Amygdala (tissue), 56 donors: ENCODE results near the gene RTN4R.

ENCODE experiments used
- DNase-seq, 56 donors: peaks; one replicate each; lab custom pipeline; 2025; lab: John Stamatoyannopoulos, UW

The RTN4R gene

DNA sequence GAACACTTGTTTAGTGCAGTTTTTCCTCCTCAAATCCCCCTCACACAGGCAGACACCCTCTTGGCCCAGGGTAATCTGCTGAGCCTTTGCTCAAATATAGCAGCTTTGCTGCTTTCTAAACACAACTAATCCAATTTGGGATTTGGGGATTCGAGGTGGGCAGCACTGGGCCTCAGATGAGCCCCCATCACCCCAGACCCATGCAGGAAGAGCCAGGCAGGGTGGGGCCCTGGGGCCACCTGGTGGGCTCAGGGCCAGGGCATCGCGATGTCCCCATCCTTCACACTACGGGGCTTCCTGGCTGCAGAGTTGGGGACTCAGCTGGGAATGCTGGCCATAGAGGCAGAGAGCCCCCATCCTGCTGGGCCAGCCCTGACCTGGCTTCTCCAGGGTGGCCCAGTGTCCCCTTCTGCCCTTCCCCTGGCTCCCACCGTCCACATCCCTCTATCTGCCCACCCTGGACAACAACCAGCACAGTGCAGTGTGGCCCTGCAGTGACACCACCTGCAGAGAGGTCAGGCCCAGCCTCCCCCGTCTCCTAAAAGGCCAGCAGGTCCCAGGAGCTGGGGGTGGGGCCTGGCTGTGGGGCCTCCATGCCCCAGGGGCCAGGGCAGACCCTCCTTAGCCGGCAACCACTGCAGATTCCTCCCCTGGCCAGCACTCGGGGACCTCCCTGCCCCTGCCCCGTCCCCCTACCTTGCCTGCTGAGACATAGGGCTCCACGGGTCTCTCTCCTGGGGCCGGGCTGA lies 60.7 kb downstream of the RTN4R start:
- DNase-seq: no peak

DNA sequence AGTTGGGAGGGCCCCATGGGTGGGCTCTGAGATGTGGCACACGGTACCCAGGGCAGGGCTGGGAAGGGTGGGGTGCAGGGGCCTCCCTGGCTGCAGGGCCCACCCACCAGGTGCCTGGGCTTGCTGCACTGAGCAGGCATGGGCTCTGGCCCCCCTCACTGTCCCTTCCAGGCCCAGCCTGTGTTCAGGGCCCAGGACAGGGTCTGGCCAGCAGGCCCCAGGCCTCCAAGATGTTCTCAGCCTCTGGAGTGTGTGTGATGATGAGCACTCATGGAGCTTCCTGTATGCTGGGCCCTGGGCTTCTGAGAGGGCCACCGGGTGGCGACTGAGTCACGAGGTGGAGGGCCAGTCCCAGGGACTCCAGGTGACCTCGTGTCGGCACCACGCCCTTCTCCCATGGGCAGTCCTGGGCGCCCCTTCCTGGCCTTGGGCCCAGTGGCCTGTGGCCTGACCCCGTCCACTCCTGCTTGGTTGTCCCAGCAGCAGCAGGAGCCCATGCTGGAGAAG lies 61.4 kb downstream of the RTN4R start:
- DNase-seq: no peak

GRCh38 chr22:20205964-20206708 lies 62.0 kb downstream of the RTN4R start:
- DNase-seq: peak in 1 of 56 donors; percentile 30

DNA sequence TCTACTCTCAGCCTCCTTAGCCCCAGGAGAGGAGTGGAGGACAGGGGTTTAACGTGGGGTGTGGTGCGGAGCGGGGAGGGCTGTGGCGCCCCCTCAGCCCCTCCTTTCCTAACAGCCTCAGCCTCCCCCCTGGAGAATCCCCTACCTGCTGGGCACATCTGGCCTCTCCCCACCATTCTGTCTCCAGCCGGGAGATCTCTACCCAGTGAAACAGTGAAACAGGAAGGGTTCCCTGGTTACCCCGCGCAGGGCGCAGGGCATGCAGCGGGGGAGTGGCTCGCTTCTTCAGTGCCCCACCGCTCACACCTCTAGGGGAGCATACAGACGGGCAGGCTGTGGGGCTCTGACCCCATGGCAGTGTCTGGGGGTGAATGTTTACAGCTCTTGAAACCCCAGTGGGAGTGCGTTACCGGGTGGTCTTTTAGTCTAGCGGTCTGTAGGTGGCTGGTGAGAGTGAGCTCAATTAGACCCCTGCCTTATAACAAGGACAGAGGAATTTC lies 62.6 kb downstream of the RTN4R start:
- DNase-seq: no peak

- DNase-seq: no peak
Measured at GRCh38 chr22:20204806-20205205, 63.3 kb downstream of the RTN4R start.

DNA sequence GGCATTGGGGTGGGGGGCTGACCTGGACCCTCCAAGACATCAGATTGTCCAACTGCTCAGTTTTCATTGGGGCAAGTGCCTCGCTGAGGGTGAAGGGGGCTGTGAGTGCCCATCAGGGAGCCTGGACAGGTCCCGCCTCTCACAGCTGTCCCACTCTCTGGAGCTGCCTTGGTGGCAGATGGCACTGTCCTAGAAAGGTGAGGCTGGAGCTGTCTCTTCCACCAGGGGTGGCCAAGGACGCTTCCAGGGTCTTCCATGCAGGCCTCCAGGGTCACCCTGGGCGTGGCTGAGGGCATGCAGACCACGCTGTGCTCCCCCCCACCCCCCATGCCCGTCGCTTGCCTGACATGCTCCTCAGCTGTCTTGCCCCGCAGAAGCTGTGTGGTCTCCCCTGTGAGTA lies 63.8 kb downstream of the RTN4R start:
- no peak for DNase-seq

GRCh38 chr22:20203552-20204201 lies 64.4 kb downstream of the RTN4R start:
- DNase-seq: no peak

- DNase-seq: no peak
Measured at GRCh38 chr22:20203142-20203551, 65.0 kb downstream of the RTN4R start.

GRCh38 chr22:20201837-20202392 lies 66.2 kb downstream of the RTN4R start:
- DNase-seq: no peak

GRCh38 chr22:20199906-20200305 lies 68.2 kb downstream of the RTN4R start:
- DNase-seq: no peak

DNA sequence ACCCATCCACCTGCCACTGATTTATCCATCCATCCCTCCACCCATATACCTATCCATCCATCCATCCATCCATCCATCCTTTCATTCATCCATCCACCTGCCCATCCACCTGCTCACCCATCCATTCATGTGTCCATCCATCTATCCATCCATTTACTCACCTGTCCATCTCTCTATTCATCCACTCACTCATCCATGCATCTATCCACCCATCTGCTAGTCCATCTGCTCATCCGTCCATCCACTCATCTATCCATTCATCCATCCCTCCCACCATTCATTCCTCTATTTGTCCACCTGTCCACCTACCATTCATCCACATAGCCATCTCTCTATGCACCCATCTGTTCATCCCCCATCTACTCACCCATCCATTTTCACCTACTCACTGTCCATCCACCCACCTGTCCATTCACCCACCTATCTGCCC lies 68.7 kb downstream of the RTN4R start:
- DNase-seq: no peak

DNA sequence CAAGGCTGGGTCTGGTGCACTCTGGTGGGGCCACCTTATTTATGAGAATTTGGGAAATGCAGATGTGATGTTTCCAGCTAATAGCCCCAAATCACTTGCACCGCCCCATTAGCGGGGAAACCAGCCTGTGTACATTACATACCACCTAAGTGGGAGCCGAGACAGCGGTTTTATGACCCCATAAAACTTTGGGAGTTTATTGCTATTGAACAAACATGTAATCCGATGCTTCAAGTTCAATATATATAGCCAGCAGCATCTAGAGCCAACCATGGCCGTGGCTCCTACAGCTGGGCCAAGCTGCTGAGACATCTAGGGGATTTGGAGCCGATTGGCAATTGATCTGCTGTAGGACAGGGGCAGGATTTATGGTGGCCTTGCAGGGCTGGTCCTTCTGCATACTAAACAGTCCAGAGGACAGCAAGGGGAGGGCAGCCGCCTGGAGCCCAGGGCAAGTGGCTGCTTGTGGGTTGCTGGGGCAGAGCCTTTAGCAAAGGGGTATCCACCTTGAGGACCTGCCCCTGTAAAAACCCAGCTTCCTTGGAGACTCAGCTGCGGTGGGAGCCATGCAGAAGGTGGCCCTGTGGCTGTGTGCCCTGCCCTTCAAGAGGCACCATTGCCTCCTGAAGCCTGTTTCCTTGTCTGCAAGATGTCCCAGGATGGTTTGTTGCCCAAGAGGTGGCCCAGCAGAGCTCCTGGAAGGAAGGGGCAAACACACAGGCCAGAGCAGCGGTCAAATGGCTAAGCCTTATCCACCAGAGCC lies 69.4 kb downstream of the RTN4R start:
- DNase-seq: no peak

GRCh38 chr22:20197407-20198030 lies 70.6 kb downstream of the RTN4R start:
- no peak for DNase-seq

- DNase-seq: no peak
Measured at GRCh38 chr22:20196094-20196842, 71.8 kb downstream of the RTN4R start.

GRCh38 chr22:20194681-20195593 lies 73.2 kb downstream of the RTN4R start:
- peak in 1 of 56 donors; percentile 25 for DNase-seq

- no peak for DNase-seq
Measured at GRCh38 chr22:20193761-20194494, 74.2 kb downstream of the RTN4R start.
